Measurements from ENCODE around the gene MAGI3. TPM values are rescaled to one million over a fixed set of nuclear protein-coding genes. Genes with fewer than 3 reads are reported as not detected.
A peak's percentile ranks its signal among the peaks of the same experiment; 100 is the strongest.

MAGI3 gene
- total RNA-seq, 1 donor, result 7.3 TPM

GRCh38 chr1:113372546-113372945 lies 17.8 kb upstream of the MAGI3 start:
- TF ChIP-seq CTCF (IDR thresholded peaks at IDR 0.05; ENCODE audit: insufficient read depth, low read depth, low read length), result no peak
- no peak for DNase-seq (ENCODE audit: low read depth)
- H3K4me3 ChIP-seq (ENCODE audit: low read depth, low read length), result no peak overlapping the region

GRCh38 chr1:113373644-113374043 lies 16.7 kb upstream of the MAGI3 start:
- no peak overlapping the region for H3K4me3 ChIP-seq (ENCODE audit: low read depth, low read length)
- DNase-seq (ENCODE audit: low read depth), result no peak
- no peak for TF ChIP-seq CTCF (IDR thresholded peaks at IDR 0.05; ENCODE audit: insufficient read depth, low read depth, low read length)

- peak overlapping the region; percentile 12 for H3K4me3 ChIP-seq (ENCODE audit: low read depth, low read length)
- TF ChIP-seq CTCF (IDR thresholded peaks at IDR 0.05; ENCODE audit: insufficient read depth, low read depth, low read length), result no peak
- no peak for DNase-seq (ENCODE audit: low read depth)
Observed at GRCh38 chr1:113375878-113376277, 14.4 kb upstream of the MAGI3 start.

DNA sequence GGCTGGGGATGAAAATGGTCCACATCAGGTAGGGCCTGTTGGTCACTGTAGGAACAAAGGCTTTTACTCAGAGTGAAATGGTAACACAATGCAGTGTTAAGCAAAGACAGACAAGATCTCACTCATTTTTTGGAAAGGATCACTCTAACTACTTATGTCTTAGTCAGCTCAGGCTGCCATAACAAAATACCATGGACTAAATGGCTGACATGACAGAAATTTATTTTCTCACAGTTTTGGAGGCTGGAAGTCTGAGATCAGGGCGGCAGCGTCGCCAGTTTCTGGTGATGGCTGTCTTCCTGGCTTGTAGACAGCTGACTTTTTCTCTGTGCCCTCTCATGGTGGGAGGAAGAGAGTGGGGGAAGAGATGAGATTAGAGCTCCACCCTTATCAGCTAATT lies 10.2 kb upstream of the MAGI3 start:
- no peak for TF ChIP-seq CTCF (IDR thresholded peaks at IDR 0.05; ENCODE audit: insufficient read depth, low read depth, low read length)

DNA sequence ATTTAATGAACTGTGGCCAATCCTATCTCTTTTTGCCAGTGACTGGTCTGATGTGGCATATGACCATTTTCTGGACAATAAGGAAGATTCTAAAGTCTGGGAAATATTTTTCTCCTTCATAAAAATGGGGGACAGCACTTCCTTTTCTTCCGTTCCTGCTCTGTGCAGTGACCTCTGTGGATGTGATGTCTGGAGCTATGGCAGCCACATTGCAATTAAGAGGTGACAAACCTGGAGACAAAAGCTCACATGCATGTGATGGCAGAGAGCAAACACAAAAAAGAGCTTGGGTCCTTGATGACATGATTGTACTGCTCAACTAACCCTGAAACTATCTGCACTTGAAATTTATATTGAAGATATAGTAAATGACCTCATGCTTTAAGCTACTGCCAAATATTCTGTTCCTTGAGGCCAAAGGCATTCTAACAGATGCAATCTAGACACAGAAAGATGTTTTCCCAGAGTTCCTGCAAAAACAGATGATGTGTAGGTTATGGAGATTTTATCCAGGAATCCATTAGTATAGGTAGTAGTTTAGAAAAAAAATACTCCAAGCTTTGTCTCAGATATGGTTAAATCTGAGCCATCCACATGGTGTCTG lies 2.2 kb upstream of the MAGI3 start:
- no peak overlapping the region for H3K4me3 ChIP-seq (ENCODE audit: low read depth, low read length)
- no peak for TF ChIP-seq CTCF (IDR thresholded peaks at IDR 0.05; ENCODE audit: insufficient read depth, low read depth, low read length)
- DNase-seq (ENCODE audit: low read depth), result no peak

More for the DNA sequence above, 10.2 kb upstream of the MAGI3 start:
- no peak overlapping the region for H3K4me3 ChIP-seq (ENCODE audit: low read depth, low read length)
- DNase-seq (ENCODE audit: low read depth), result no peak

- no peak for TF ChIP-seq CTCF (IDR thresholded peaks at IDR 0.05; ENCODE audit: insufficient read depth, low read depth, low read length)
- no peak for DNase-seq (ENCODE audit: low read depth)
- H3K4me3 ChIP-seq (ENCODE audit: low read depth, low read length), result peak overlapping the region; percentile 68
Observed at GRCh38 chr1:113388621-113389358, 1.5 kb upstream of the MAGI3 start.
